GM10266 (cell line): ENCODE data around the gene PTPRU.

ENCODE experiments used
- DNase-seq: peaks from one replicate; pipeline ENCODE4 v3.0.0; 2012; ENCODE audit errors: extremely low spot score
- CTCF ChIP-seq: IDR thresholded peaks from 2 replicates; pipeline ENCODE4 v1.5.1; 2012; ENCODE audit warnings: mild to moderate bottlenecking, low read depth; ENCODE audit not compliant: control insufficient read depth, insufficient read depth; ENCODE audit errors: missing control alignments

PTPRU gene

GRCh38 chr1:29318724-29319123 is 82.4 kb downstream of the PTPRU start:
- no peak for DNase-seq
- no peak for TF ChIP-seq CTCF

- TF ChIP-seq CTCF = no peak
- no peak for DNase-seq
These were observed 83.2 kb downstream of the PTPRU start for GRCh38 chr1:29319300-29320110.

GRCh38 chr1:29320156-29320940 is 84.0 kb downstream of the PTPRU start:
- no peak for TF ChIP-seq CTCF
- no peak for DNase-seq

GRCh38 chr1:29321176-29321575 is 84.9 kb downstream of the PTPRU start:
- no peak for DNase-seq
- no peak for TF ChIP-seq CTCF

- TF ChIP-seq CTCF = no peak
- DNase-seq = no peak
These were observed 85.9 kb downstream of the PTPRU start for GRCh38 chr1:29322147-29322694.

GRCh38 chr1:29322861-29323585 is 86.7 kb downstream of the PTPRU start:
- TF ChIP-seq CTCF = no peak
- no peak for DNase-seq

GRCh38 chr1:29323636-29324035 is 87.3 kb downstream of the PTPRU start:
- no peak for TF ChIP-seq CTCF
- DNase-seq = no peak
